Activated CD4-positive, alpha-beta T cell treated with anti-CD3 and anti-CD28 coated beads, Interleukin-2, amount 10 ng/mL, durations not matched to agents 7 days and 5 days (primary cell): ENCODE results near the gene CCDC149. TPM values are rescaled to one million over a fixed set of nuclear protein-coding genes. Genes with fewer than 3 reads are reported as not detected.

Experiments
- CTCF ChIA-PET: fragments of 350-600 bp; sonication (Branson Sonifier 250); formaldehyde crosslinking; loops from one replicate; lab custom pipeline; 2021; ENCODE audit warnings: antibody characterized with exemption; lab: Charles Lee
- POLR2A ChIA-PET: fragments of 350-600 bp; sonication (Branson Sonifier 250); formaldehyde crosslinking; loops from one replicate; lab custom pipeline; 2021; ENCODE audit warnings: antibody characterized with exemption; lab: Charles Lee
- DNase-seq: peaks from one replicate; pipeline ENCODE4 v3.0.0-alpha.2; 2020
- H3K27ac Mint-ChIP-seq: one replicate; pipeline ENCODE4 v1.8.0; 2021; ENCODE audit warnings: mild to moderate bottlenecking, moderate library complexity, mixed read lengths
- H3K27me3 Mint-ChIP-seq: one replicate; pipeline ENCODE4 v1.8.0; 2021; ENCODE audit warnings: mixed read lengths
- H3K36me3 Mint-ChIP-seq: one replicate; pipeline ENCODE4 v1.8.0; 2021; ENCODE audit warnings: low read depth, mixed read lengths
- H3K4me1 Mint-ChIP-seq: one replicate; pipeline ENCODE4 v1.8.0; 2021; ENCODE audit warnings: mixed read lengths
- H3K4me3 Mint-ChIP-seq: one replicate; pipeline ENCODE4 v1.8.0; 2021; ENCODE audit warnings: mild to moderate bottlenecking, moderate library complexity, mixed read lengths
- H3K9me3 Mint-ChIP-seq: one replicate; pipeline ENCODE4 v1.8.0; 2021; ENCODE audit warnings: mixed read lengths
- total RNA-seq, 2 experiments: library from RNA; stranded (reverse); gene quantifications; one replicate each; pipeline ENCODE4 v1.2.3, GENCODE V29; 2021

Gene CCDC149
- total RNA-seq, 2 experiments from 2014 or later = not detected

- H3K4me1 Mint-ChIP-seq = peaks cover 3% of the 10 kb centered on the region
- no peak overlapping the region for H3K4me3 Mint-ChIP-seq
- POLR2A ChIA-PET = no interaction called here
- H3K27ac Mint-ChIP-seq = no peak overlapping the region
- no peaks in the 10 kb centered on the region for H3K36me3 Mint-ChIP-seq
- H3K27me3 Mint-ChIP-seq = no peaks in the 10 kb centered on the region
- H3K9me3 Mint-ChIP-seq = no peaks in the 10 kb centered on the region
- no peak for DNase-seq
- CTCF ChIA-PET = no interaction called here
Measured at GRCh38 chr4:24770032-24770584, 142.7 kb downstream of the CCDC149 start.

GRCh38 chr4:24769571-24769970 is 143.3 kb downstream of the CCDC149 start:
- Mint-ChIP-seq H3K27ac (no peak overlapping the region), H3K4me3 (no peak overlapping the region), H3K4me1 (peaks cover 3% of the 10 kb centered on the region), H3K27me3 (no peaks in the 10 kb centered on the region), H3K9me3 (no peaks in the 10 kb centered on the region), H3K36me3 (no peaks in the 10 kb centered on the region)
- POLR2A ChIA-PET = no interaction called here
- CTCF ChIA-PET = no interaction called here
- DNase-seq = no peak

GRCh38 chr4:24768604-24769003 is 144.2 kb downstream of the CCDC149 start:
- Mint-ChIP-seq H3K4me1 (peaks cover 3% of the 10 kb centered on the region), H3K27me3 (no peaks in the 10 kb centered on the region), H3K9me3 (no peaks in the 10 kb centered on the region), H3K4me3 (no peak overlapping the region), H3K36me3 (no peaks in the 10 kb centered on the region), H3K27ac (no peak overlapping the region)
- DNase-seq = no peak
- CTCF ChIA-PET = no interaction called here
- POLR2A ChIA-PET = no interaction called here

GRCh38 chr4:24768006-24768405 is 144.8 kb downstream of the CCDC149 start:
- H3K4me3 Mint-ChIP-seq = no peak overlapping the region
- POLR2A ChIA-PET = no interaction called here
- H3K27me3 Mint-ChIP-seq = no peaks in the 10 kb centered on the region
- no peak overlapping the region for H3K27ac Mint-ChIP-seq
- H3K9me3 Mint-ChIP-seq = no peaks in the 10 kb centered on the region
- H3K4me1 Mint-ChIP-seq = peaks cover 3% of the 10 kb centered on the region
- DNase-seq = no peak
- CTCF ChIA-PET = no interaction called here
- H3K36me3 Mint-ChIP-seq = no peaks in the 10 kb centered on the region

GRCh38 chr4:24765376-24765988 is 147.4 kb downstream of the CCDC149 start:
- DNase-seq = no peak
- Mint-ChIP-seq H3K27me3 (no peaks in the 10 kb centered on the region), H3K27ac (no peak overlapping the region), H3K4me3 (no peak overlapping the region), H3K4me1 (peaks cover 3% of the 10 kb centered on the region), H3K9me3 (no peaks in the 10 kb centered on the region), H3K36me3 (no peaks in the 10 kb centered on the region)
- POLR2A ChIA-PET = no interaction called here
- CTCF ChIA-PET = no interaction called here

GRCh38 chr4:24764345-24764744 is 148.5 kb downstream of the CCDC149 start:
- H3K4me3 Mint-ChIP-seq = no peak overlapping the region
- no peaks in the 10 kb centered on the region for H3K9me3 Mint-ChIP-seq
- ChIA-PET POLR2A (no interaction called here), CTCF (no interaction called here)
- H3K36me3 Mint-ChIP-seq = no peaks in the 10 kb centered on the region
- H3K4me1 Mint-ChIP-seq = no peaks in the 10 kb centered on the region
- no peak for DNase-seq
- no peak overlapping the region for H3K27ac Mint-ChIP-seq
- H3K27me3 Mint-ChIP-seq = no peaks in the 10 kb centered on the region

GRCh38 chr4:24763631-24764297 is 149.1 kb downstream of the CCDC149 start:
- H3K4me1 Mint-ChIP-seq = no peaks in the 10 kb centered on the region
- no peaks in the 10 kb centered on the region for H3K36me3 Mint-ChIP-seq
- H3K27me3 Mint-ChIP-seq = no peaks in the 10 kb centered on the region
- CTCF ChIA-PET = no interaction called here
- H3K4me3 Mint-ChIP-seq = no peak overlapping the region
- POLR2A ChIA-PET = no interaction called here
- no peak overlapping the region for H3K27ac Mint-ChIP-seq
- DNase-seq = no peak
- H3K9me3 Mint-ChIP-seq = no peaks in the 10 kb centered on the region

Other genes with a start within 250 kb of the CCDC149 start
- not detected for gene SOD3, start 117.5 kb downstream of the CCDC149 start, total RNA-seq
- gene LGI2, start 117.9 kb upstream of the CCDC149 start, total RNA-seq = not detected
- 10 to 100 TPM; 13.9 to 14.3 TPM for gene SEPSECS, start 247.4 kb upstream of the CCDC149 start, total RNA-seq